Left colon (tissue), 2 donors: Measurements from ENCODE around the gene ADAT1. TPM values are rescaled to one million over a fixed set of nuclear protein-coding genes. Genes with fewer than 3 reads are reported as not detected.
A peak's percentile ranks its signal among the peaks of the same experiment; 100 is the strongest.

Experiments
- ATAC-seq: fragments of 200-7000 bp; cut with Tn5 transposase; one replicate; pipeline ENCODE4 v1.9.1; 2020; ENCODE audit warnings: mild to moderate bottlenecking, moderate library complexity
- DNase-seq, 2 donors: peaks; one replicate each; pipeline ENCODE4 v3.0.0-alpha.2; 2020
- intact Hi-C, 2 donors: fragments of 100-400 bp; cut with DNase I in 1 of 2; cut with micrococcal nuclease in 1 of 2; formaldehyde crosslinking; loops; one replicate each; pipeline versions ENCODE4 v1.11.2 to v1.14.0; 2022; cut with DNase I, micrococcal nuclease
- long read RNA-seq: library from polyadenylated mRNA; unstranded; transcript quantifications from one replicate; pipeline ENCODE4 v2.0.0, GENCODE V29; 2021
- total RNA-seq, 2 donors: library from RNA; stranded (reverse); fragmentation: NEBNext Ultra II Directional; extraction: Animal tissue kit (Norgen Biotek cat#: 25700); gene quantifications; one replicate each; pipeline ENCODE4 v1.2.1, GENCODE V29; 2021
- donor health status: DM: no; HTN: no; CAD: no.
- donor health status: DM: yes; HTN: yes; CAD: no.

Gene ADAT1
- total RNA-seq, result 10 to 100 TPM; 35.9 to 37.5 TPM
- long read RNA-seq, transcript ADAT1-201 (11 exons, 1,869 nt), result major isoform, 12 of 24 reads
- long read RNA-seq, partial matches to known transcripts, result 8 of 24 reads
- long read RNA-seq, other reads (novel, unspliced or antisense), result 4 of 24 reads

GRCh38 chr16:75622761-75623605 lies at the start of gene ADAT1:
TSS of gene ADAT1 (minus strand) at chr16:75623281. CDS start at chr16:75620799, 2,482 bp downstream.
- intact Hi-C loops, result loop anchor here in 1 of 2 donors (5.0 kb wide), 1 partner anchor 56 kb away; the partner anchor contains the start of gene GABARAPL2
- DNase-seq, result peak; percentile 98 to 100
- peak; percentile 92 for ATAC-seq

GRCh38 chr16:75667503-75667902 lies 44.4 kb upstream of the ADAT1 start:
- ATAC-seq (no peak), DNase-seq (no peak)
- intact Hi-C loops, result no loop called here

GRCh38 chr16:75660726-75661302 lies 37.7 kb upstream of the ADAT1 start:
- DNase-seq (no peak), ATAC-seq (no peak)
- intact Hi-C loops, result no loop called here

- no peak for DNase-seq
- intact Hi-C loops, result no loop called here
- ATAC-seq, result no peak
Observed at GRCh38 chr16:75660321-75660720, 37.2 kb upstream of the ADAT1 start.

- intact Hi-C loops, result no loop called here
- ATAC-seq (no peak), DNase-seq (no peak)
Observed at GRCh38 chr16:75658175-75658574, 35.1 kb upstream of the ADAT1 start.

- no peak for DNase-seq
- no peak for ATAC-seq
- intact Hi-C loops, result no loop called here
Observed at GRCh38 chr16:75653922-75654321, 30.8 kb upstream of the ADAT1 start.

- peak; percentile 83 to 94 for DNase-seq
- ATAC-seq, result peak; percentile 68
- intact Hi-C loops, result no loop called here
Observed at GRCh38 chr16:75648265-75649076, 25.4 kb upstream of the ADAT1 start.

GRCh38 chr16:75647492-75648264 lies 24.6 kb upstream of the ADAT1 start, which contains the start of the genes KARS1 and TERF2IP:
TSS of gene KARS1 (minus strand) at chr16:75647665. CDS start at chr16:75647639, 26 bp downstream.
TSS of gene TERF2IP (plus strand) at chr16:75647773. CDS start at chr16:75647883, 110 bp downstream.
- intact Hi-C loops, result no loop called here
- ATAC-seq, result peak; percentile 95
- DNase-seq, result peak; percentile 93 to 95

- ATAC-seq (peak; percentile 19), DNase-seq (no peak)
- intact Hi-C loops, result no loop called here
Observed at GRCh38 chr16:75647112-75647491, 24.0 kb upstream of the ADAT1 start.

- intact Hi-C loops, result no loop called here
- ATAC-seq (no peak), DNase-seq (no peak)
Observed at GRCh38 chr16:75644240-75645012, 21.3 kb upstream of the ADAT1 start.

GRCh38 chr16:75640598-75640997 lies 17.5 kb upstream of the ADAT1 start:
- no peak for ATAC-seq
- intact Hi-C loops, result no loop called here
- DNase-seq, result no peak

- ATAC-seq, result no peak
Observed at GRCh38 chr16:75635036-75635435, 12.0 kb upstream of the ADAT1 start.

GRCh38 chr16:75632857-75633256 lies 9.8 kb upstream of the ADAT1 start:
- DNase-seq (no peak), ATAC-seq (no peak)
- intact Hi-C loops, result no loop called here

More at GRCh38 chr16:75635036-75635435, 12.0 kb upstream of the ADAT1 start:
- no peak for DNase-seq
- intact Hi-C loops, result no loop called here

GRCh38 chr16:75630052-75630451 lies 7.0 kb upstream of the ADAT1 start:
- ATAC-seq (no peak), DNase-seq (no peak)
- intact Hi-C loops, result no loop called here

- no peak for ATAC-seq
- intact Hi-C loops, result no loop called here
- no peak for DNase-seq
Observed at GRCh38 chr16:75629132-75629531, 6.1 kb upstream of the ADAT1 start.

GRCh38 chr16:75628351-75628750 lies 5.3 kb upstream of the ADAT1 start:
- DNase-seq, result no peak
- no peak for ATAC-seq
- intact Hi-C loops, result no loop called here

GRCh38 chr16:75627851-75628250 lies 4.8 kb upstream of the ADAT1 start:
- ATAC-seq (no peak), DNase-seq (no peak)
- intact Hi-C loops, result no loop called here

GRCh38 chr16:75626806-75627205 lies 3.7 kb upstream of the ADAT1 start:
- intact Hi-C loops, result no loop called here
- ATAC-seq (no peak), DNase-seq (no peak)
